K562 (cell line): ENCODE data around the gene SLC1A4. TPM values are rescaled to one million over a fixed set of nuclear protein-coding genes. Genes with fewer than 3 reads are reported as not detected.

ENCODE experiments used
- CBX3 ChIP-seq, 2 experiments: IDR thresholded peaks; 1 replicate in 1 of 2; 2 replicates in 1 of 2; pipeline ENCODE4 v1.6.1; 2012; ENCODE audit warnings: inconsistent platforms in 2 of 2, low read length in 2 of 2, borderline replicate concordance in 1 of 2, control low read depth in 1 of 2
- DNMT1 ChIP-seq: fragments of 450-650 bp; IDR thresholded peaks from 2 replicates; pipeline ENCODE4 v1.6.1; 2016; ENCODE audit warnings: antibody characterized with exemption, mild to moderate bottlenecking
- LEF1 ChIP-seq: fragments of 450-650 bp; IDR thresholded peaks from 2 replicates; pipeline ENCODE4 v1.6.1; 2016; ENCODE audit warnings: mild to moderate bottlenecking
- MLLT1 ChIP-seq, 2 experiments: fragments of 450-650 bp; IDR thresholded peaks; 2 replicates each; pipeline ENCODE4 v1.6.1; 2016
- NBN ChIP-seq: fragments of 450-650 bp; IDR thresholded peaks from 2 replicates; pipeline ENCODE4 v1.6.1; 2016; ENCODE audit warnings: low read depth, mild to moderate bottlenecking
- PBX2 ChIP-seq, 2 experiments: IDR thresholded peaks in 1 of 2; conservative IDR thresholded peaks in 1 of 2; 2 replicates each; pipeline ENCODE4 v1.6.1; 2016; ENCODE audit warnings: low read depth in 2 of 2, mild to moderate bottlenecking in 1 of 2, missing compliant biosample characterization in 1 of 2, missing genetic modification characterization in 1 of 2, moderate library complexity in 1 of 2
- RBFOX2 ChIP-seq: fragments of 200-400 bp; formaldehyde crosslinking; IDR thresholded peaks from 2 replicates; pipeline ENCODE4 v1.6.1; 2017; ENCODE audit warnings: low read depth, mild to moderate bottlenecking, low read length, moderate library complexity
- RHOXF2B ChIP-seq: fragments of 250-450 bp; sonication (Bioruptor Pico); conservative IDR thresholded peaks from 2 replicates; pipeline ENCODE4 v1.5.1; 2021
- SRSF9 ChIP-seq: fragments of 200-400 bp; formaldehyde crosslinking; IDR thresholded peaks from 2 replicates; pipeline ENCODE4 v1.6.1; 2017; ENCODE audit warnings: low read depth, low read length, borderline replicate concordance
- TCF7 ChIP-seq: sonication (generic); IDR thresholded peaks from 2 replicates; pipeline ENCODE4 v1.6.1; 2016; ENCODE audit warnings: antibody characterized with exemption, borderline replicate concordance
- TCF7L2 ChIP-seq: fragments of 150-350 bp; IDR thresholded peaks from 2 replicates; pipeline ENCODE4 v1.6.1; 2016; ENCODE audit warnings: low read depth, mild to moderate bottlenecking, low read length, moderate library complexity
- ZBTB7A ChIP-seq: IDR thresholded peaks from 2 replicates; pipeline ENCODE4 v1.6.1; 2011; ENCODE audit warnings: low read depth, mild to moderate bottlenecking, low read length, moderate library complexity, borderline replicate concordance; ENCODE audit not compliant: control insufficient read depth
- ZNF212 ChIP-seq: fragments of 450-650 bp; formaldehyde crosslinking; IDR thresholded peaks from 2 replicates; pipeline ENCODE4 v1.4.0; 2020; ENCODE audit warnings: mild to moderate bottlenecking
- ZNF354B ChIP-seq: fragments of 250-450 bp; sonication (Bioruptor Pico); IDR thresholded peaks from 2 replicates; pipeline ENCODE4 v1.4.0; 2020
- ZNF668 ChIP-seq: fragments of 250-450 bp; sonication (Bioruptor Pico); IDR thresholded peaks from 2 replicates; pipeline ENCODE4 v1.8.0; 2022; ENCODE audit warnings: mild to moderate bottlenecking, inconsistent platforms
- polyA plus RNA-seq, 8 experiments: library from polyadenylated mRNA; depleted of rRNA in 4 of 8; stranded (reverse) in 5 of 8; unstranded in 3 of 8; fragments of >200 nt; fragmentation: Nextera tagmentation in 2 of 8; fragmentation: Illumina TruSeq in 1 of 8; extraction: Ambion mirVana in 2 of 8; extraction: Trizol in 1 of 8; gene quantifications; 2 replicates each; pipeline versions ENCODE4 v1.2.1 to v1.2.3, GENCODE V29; 2011 to 2014; ENCODE audit warnings: inconsistent platforms in 1 of 8, missing spikeins in 1 of 8
- total RNA-seq, 7 experiments: library from RNA; depleted of rRNA in 6 of 7; stranded (reverse); fragments of >200 nt in 6 of 7; fragmentation: Illumina TruSeq in 2 of 7; extraction: Trizol in 2 of 7; gene quantifications; 2 replicates each; pipeline versions ENCODE4 v1.2.1 to v1.2.3, GENCODE V29; 2011 to 2021; ENCODE audit warnings: low replicate concordance in 1 of 7
- TF ChIP-seq, protein P1 (sequence below): fragments of 450-650 bp; formaldehyde crosslinking; IDR thresholded peaks from 2 replicates; pipeline ENCODE4 v1.4.0; 2022; ENCODE audit warnings: mild to moderate bottlenecking, moderate library complexity
- TF ChIP-seq, protein P2 (sequence below): fragments of 250-450 bp; sonication (Bioruptor Pico); IDR thresholded peaks from 2 replicates; pipeline ENCODE4 v1.5.0; 2020; ENCODE audit warnings: mild to moderate bottlenecking, borderline replicate concordance
- TF ChIP-seq, protein P3 (sequence below), 2 experiments: fragments of 200-800 bp in 1 of 2; sonication (Bioruptor generic) in 1 of 2; sonication (generic) in 1 of 2; formaldehyde crosslinking in 1 of 2; IDR thresholded peaks in 1 of 2; conservative IDR thresholded peaks in 1 of 2; 2 replicates each; pipeline versions ENCODE4 v1.5.0 to v1.6.1; 2016 to 2020; ENCODE audit warnings: missing compliant biosample characterization in 1 of 2, missing genetic modification characterization in 1 of 2, missing genetic modification reagents in 1 of 2

Gene SLC1A4
- total and polyA plus RNA-seq, 9 of the 15 experiments (the other 6 are each of a cell fraction or from before 2014, with no cell fraction given) = 4.4 to 24.0 (median 10.9) TPM

- TF ChIP-seq ZBTB7A (no peak), RBFOX2 (no peak), ZNF354B (CRISPR knock-in tag) (no peak), NBN (peak; percentile 43), SRSF9 (no peak), TCF7L2 (no peak), ZNF668 (CRISPR knock-in tag) (no peak), LEF1 (peak; percentile 80), TCF7 (no peak), PBX2 (CRISPR knock-in tag; IDR thresholded peaks at IDR 0.05; ENCODE audit: low read depth) (no peak), PBX2 (tag; conservative IDR thresholded peaks at IDR 0.05; ENCODE audit: low read depth) (peak; percentile 38; the same call in 1 of the 2 replicates), ZNF212 (CRISPR knock-in tag) (no peak), MLLT1 (IDR thresholded peaks at IDR 0.05) (no peak), CBX3 (IDR thresholded peaks at IDR 0.05; ENCODE audit: borderline replicate concordance in 1 of 2, low read length in 2 of 2) (no peak), DNMT1 (no peak), RHOXF2B (CRISPR knock-in tag) (no peak)
- TF ChIP-seq, protein P1, sequence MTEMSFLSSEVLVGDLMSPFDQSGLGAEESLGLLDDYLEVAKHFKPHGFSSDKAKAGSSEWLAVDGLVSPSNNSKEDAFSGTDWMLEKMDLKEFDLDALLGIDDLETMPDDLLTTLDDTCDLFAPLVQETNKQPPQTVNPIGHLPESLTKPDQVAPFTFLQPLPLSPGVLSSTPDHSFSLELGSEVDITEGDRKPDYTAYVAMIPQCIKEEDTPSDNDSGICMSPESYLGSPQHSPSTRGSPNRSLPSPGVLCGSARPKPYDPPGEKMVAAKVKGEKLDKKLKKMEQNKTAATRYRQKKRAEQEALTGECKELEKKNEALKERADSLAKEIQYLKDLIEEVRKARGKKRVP = peak; percentile 57; the same call in 1 of the 2 replicates
- TF ChIP-seq, protein P2, sequence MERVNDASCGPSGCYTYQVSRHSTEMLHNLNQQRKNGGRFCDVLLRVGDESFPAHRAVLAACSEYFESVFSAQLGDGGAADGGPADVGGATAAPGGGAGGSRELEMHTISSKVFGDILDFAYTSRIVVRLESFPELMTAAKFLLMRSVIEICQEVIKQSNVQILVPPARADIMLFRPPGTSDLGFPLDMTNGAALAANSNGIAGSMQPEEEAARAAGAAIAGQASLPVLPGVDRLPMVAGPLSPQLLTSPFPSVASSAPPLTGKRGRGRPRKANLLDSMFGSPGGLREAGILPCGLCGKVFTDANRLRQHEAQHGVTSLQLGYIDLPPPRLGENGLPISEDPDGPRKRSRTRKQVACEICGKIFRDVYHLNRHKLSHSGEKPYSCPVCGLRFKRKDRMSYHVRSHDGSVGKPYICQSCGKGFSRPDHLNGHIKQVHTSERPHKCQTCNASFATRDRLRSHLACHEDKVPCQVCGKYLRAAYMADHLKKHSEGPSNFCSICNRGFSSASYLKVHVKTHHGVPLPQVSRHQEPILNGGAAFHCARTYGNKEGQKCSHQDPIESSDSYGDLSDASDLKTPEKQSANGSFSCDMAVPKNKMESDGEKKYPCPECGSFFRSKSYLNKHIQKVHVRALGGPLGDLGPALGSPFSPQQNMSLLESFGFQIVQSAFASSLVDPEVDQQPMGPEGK (CRISPR knock-in tag) = no peak
- TF ChIP-seq, protein P3, sequence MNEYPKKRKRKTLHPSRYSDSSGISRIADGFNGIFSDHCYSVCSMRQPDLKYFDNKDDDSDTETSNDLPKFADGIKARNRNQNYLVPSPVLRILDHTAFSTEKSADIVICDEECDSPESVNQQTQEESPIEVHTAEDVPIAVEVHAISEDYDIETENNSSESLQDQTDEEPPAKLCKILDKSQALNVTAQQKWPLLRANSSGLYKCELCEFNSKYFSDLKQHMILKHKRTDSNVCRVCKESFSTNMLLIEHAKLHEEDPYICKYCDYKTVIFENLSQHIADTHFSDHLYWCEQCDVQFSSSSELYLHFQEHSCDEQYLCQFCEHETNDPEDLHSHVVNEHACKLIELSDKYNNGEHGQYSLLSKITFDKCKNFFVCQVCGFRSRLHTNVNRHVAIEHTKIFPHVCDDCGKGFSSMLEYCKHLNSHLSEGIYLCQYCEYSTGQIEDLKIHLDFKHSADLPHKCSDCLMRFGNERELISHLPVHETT (CRISPR knock-in tag; conservative IDR thresholded peaks at IDR 0.05 in 1 of 2, IDR thresholded peaks at IDR 0.05 in 1 of 2) = no peak; a peak in 2 of 4 replicates
Observed at GRCh38 chr2:65021709-65022108, 32.5 kb downstream of the SLC1A4 start (continued).
